ENCODE measurements around the gene CDH23. TPM values are rescaled to one million over a fixed set of nuclear protein-coding genes. Genes with fewer than 3 reads are reported as not detected.

Gene CDH23
- total and polyA plus RNA-seq, 2 of the 8 experiments (the other 6 are each of a cell fraction or from before 2014, with no cell fraction given), result 1.9 to 4.9 TPM

DNA sequence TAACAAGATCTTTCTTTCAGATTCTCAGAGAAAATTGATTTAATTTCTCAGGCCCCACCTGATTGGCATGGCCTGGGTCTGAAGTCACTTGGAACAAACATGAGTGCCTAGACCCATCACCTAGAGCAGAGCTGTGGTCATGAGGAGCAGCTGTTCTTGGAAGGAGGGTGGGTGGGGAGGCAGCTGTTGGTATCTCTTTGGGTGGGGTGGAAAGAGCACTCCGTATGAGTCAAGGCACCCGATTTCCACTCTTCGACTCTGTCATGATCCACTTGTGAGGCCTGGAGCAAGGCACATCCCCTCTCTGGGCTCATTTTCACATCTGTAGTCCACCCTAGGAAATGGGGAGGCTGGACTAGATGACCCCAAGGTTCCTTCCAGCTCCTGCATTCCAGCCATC lies 166.2 kb downstream of the CDH23 start:
- Histone ChIP-seq H3K9ac (replicated peaks in 1 of 4; ENCODE audit: extremely low read depth in 1 of 4, low read depth in 3 of 4, low read length in 3 of 4) (no peak overlapping the region), H2BK15ac (ENCODE audit: low read length) (0 out of 2 replicates have a peak overlapping the region, but pooled peaks have one; percentile 46), H3K56ac (replicated peaks; ENCODE audit: insufficient read length, low read depth, low read length) (no peak overlapping the region), H2BK120ac (replicated peaks; ENCODE audit: low read depth, low read length) (no peak overlapping the region), H3K14ac (ENCODE audit: insufficient read length) (no peak overlapping the region), H3K18ac (ENCODE audit: extremely low read depth, low read length) (peak overlapping the region; percentile 48; the same call in 1 of the 2 replicates), H2BK5ac (ENCODE audit: low read depth, low read length) (no peak overlapping the region), H2AK5ac (ENCODE audit: low read depth, low read length) (no peak overlapping the region), H4K5ac (ENCODE audit: insufficient read length, low read depth, low read length) (no peak overlapping the region), H3K36me3 (ENCODE audit: control insufficient read depth in 2 of 4, insufficient read depth in 4 of 4, low read length in 3 of 4) (no peaks in the 10 kb centered on the region), H3K79me2 (ENCODE audit: control insufficient read depth in 1 of 2, insufficient read depth in 2 of 2, low read length in 2 of 2) (no peaks in the 10 kb centered on the region), H3K4me2 (ENCODE audit: insufficient read depth in 1 of 2, low read depth in 2 of 2, low read length in 2 of 2) (no peak overlapping the region), H2AFZ (ENCODE audit: low read length) (no peak overlapping the region), H3K23ac (ENCODE audit: insufficient read length) (no peak overlapping the region), H3K27me3 (replicated peaks in 1 of 4; ENCODE audit: control insufficient read depth in 3 of 4, extremely low read depth in 1 of 4, insufficient read depth in 3 of 4, low read length in 3 of 4) (0 out of 7 replicates have a peak, but pooled peaks cover 0 to 2% (median 0%) of the 10 kb centered on the region in 4 experiments), H3K4me1 (replicated peaks in 1 of 4; ENCODE audit: control insufficient read depth in 3 of 4, insufficient read depth in 4 of 4, low read length in 3 of 4) (peaks cover 2 to 14% (median 10%) of the 10 kb centered on the region in 4 experiments), H3K23me2 (ENCODE audit: low read depth, low read length) (no peaks in the 10 kb centered on the region), H4K8ac (ENCODE audit: extremely low read depth, insufficient read depth, low read length) (no peak overlapping the region), H3K4ac (replicated peaks; ENCODE audit: insufficient read length, low read depth, low read length) (no peak overlapping the region), H2BK20ac (ENCODE audit: low read length) (no peak overlapping the region), H3K27ac (ENCODE audit: low read depth, low read length) (no peak overlapping the region), H3K9me3 (ENCODE audit: insufficient read depth in 2 of 2, low read depth in 1 of 2, low read length in 1 of 2) (no peaks in the 10 kb centered on the region), H3K4me3 (ENCODE audit: extremely low read depth in 1 of 4, insufficient read depth in 2 of 4, low read depth in 3 of 4, low read length in 4 of 4) (no peak overlapping the region), H4K20me1 (replicated peaks in 1 of 2; ENCODE audit: control insufficient read depth in 1 of 2, insufficient read depth in 2 of 2, low read length in 2 of 2) (no peaks in the 10 kb centered on the region), H2BK12ac (ENCODE audit: low read depth, low read length) (0 out of 2 replicates have a peak overlapping the region, but pooled peaks have one; percentile 50), H4K91ac (replicated peaks; ENCODE audit: insufficient read length, low read length) (no peak overlapping the region), H3K79me1 (ENCODE audit: low read depth, low read length) (no peaks in the 10 kb centered on the region)
- 90% methylated on average over 3 of the region's 3 CpGs; no CpG with 5 or more reads in 1 of the 2 experiments for WGBS, 2 experiments (ENCODE audit: extremely low coverage in 1 of 2, insufficient coverage in 1 of 2, insufficient read length in 1 of 2, insufficient replicate concordance in 2 of 2, low coverage in 1 of 2, low lambda C conversion rate in 2 of 2, missing lambda C conversion rate in 1 of 2)
- DNase-seq (ENCODE audit: low read depth in 1 of 2, low spot score in 2 of 2) (no peak), FAIRE-seq (no peak)
- ChIA-PET CTCF (ENCODE audit: partially characterized antibody) (interaction anchor here (0.9 to 10.2 kb wide), 3 partner anchors 14 to 102 kb away, joined by 4 to 161 read pairs (median 21); no protein-coding TSS in a partner anchor), POLR2A (ENCODE audit: partially characterized antibody) (no interaction called here)
- TF ChIP-seq, protein P1, sequence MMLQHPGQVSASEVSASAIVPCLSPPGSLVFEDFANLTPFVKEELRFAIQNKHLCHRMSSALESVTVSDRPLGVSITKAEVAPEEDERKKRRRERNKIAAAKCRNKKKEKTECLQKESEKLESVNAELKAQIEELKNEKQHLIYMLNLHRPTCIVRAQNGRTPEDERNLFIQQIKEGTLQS (IDR thresholded peaks at IDR 0.05; ENCODE audit: insufficient read depth, low read depth, low read length), result no peak
- TF ChIP-seq KDM1A (IDR thresholded peaks at IDR 0.05; ENCODE audit: borderline replicate concordance, low read length) (no peak), BCL11A (IDR thresholded peaks at IDR 0.05; ENCODE audit: low read depth in 2 of 2, low read length in 2 of 2) (no peak), GABPA (IDR thresholded peaks at IDR 0.05; ENCODE audit: borderline replicate concordance, insufficient read depth, low read length) (no peak), CHD1 (IDR thresholded peaks at IDR 0.05; ENCODE audit: low read depth, low read length) (no peak), FOSL1 (IDR thresholded peaks at IDR 0.05; ENCODE audit: insufficient read depth, low read depth, low read length) (no peak), RNF2 (IDR thresholded peaks at IDR 0.05; ENCODE audit: borderline replicate concordance, low read depth, low read length, missing control alignments, poor library complexity, severe bottlenecking) (no peak), CEBPB (IDR thresholded peaks at IDR 0.05; ENCODE audit: low read depth, low read length) (no peak), TEAD4 (IDR thresholded peaks at IDR 0.05; ENCODE audit: low read depth, low read length) (no peak)
- TF ChIP-seq, protein P2, sequence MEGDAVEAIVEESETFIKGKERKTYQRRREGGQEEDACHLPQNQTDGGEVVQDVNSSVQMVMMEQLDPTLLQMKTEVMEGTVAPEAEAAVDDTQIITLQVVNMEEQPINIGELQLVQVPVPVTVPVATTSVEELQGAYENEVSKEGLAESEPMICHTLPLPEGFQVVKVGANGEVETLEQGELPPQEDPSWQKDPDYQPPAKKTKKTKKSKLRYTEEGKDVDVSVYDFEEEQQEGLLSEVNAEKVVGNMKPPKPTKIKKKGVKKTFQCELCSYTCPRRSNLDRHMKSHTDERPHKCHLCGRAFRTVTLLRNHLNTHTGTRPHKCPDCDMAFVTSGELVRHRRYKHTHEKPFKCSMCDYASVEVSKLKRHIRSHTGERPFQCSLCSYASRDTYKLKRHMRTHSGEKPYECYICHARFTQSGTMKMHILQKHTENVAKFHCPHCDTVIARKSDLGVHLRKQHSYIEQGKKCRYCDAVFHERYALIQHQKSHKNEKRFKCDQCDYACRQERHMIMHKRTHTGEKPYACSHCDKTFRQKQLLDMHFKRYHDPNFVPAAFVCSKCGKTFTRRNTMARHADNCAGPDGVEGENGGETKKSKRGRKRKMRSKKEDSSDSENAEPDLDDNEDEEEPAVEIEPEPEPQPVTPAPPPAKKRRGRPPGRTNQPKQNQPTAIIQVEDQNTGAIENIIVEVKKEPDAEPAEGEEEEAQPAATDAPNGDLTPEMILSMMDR (IDR thresholded peaks at IDR 0.05; ENCODE audit: control extremely low read depth in 1 of 3, insufficient read depth in 1 of 3, low read depth in 1 of 3, low read length in 3 of 3), result no peak
